GM19397 (cell line): ENCODE data around the gene CTSD.
A peak's percentile ranks its signal among the peaks of the same experiment; 100 is the strongest.
"Not testable (repeated sequence)": the region's sequence is repeated elsewhere in the genome, so short reads cannot be mapped to it uniquely, and the experiment has no call there.

Experiments used
- ATAC-seq: cut with Tn5 transposase; IDR thresholded peaks from one replicate; pipeline ENCODE4 v1.9.1; 2021; ENCODE audit warnings: mild to moderate bottlenecking, moderate library complexity; ENCODE audit not compliant: unreplicated experiment

The CTSD gene

GRCh38 chr11:1770528-1770927 is 6.8 kb upstream of the CTSD start:
- no peak for ATAC-seq

GRCh38 chr11:1770061-1770460 is 6.3 kb upstream of the CTSD start:
- no peak for ATAC-seq

GRCh38 chr11:1769304-1769936 is 5.7 kb upstream of the CTSD start:
- ATAC-seq, result not testable (repeated sequence)

- ATAC-seq, result no peak
Observed at GRCh38 chr11:1768141-1768469, 4.4 kb upstream of the CTSD start.

- no peak for ATAC-seq
Observed at GRCh38 chr11:1767399-1768140, 3.8 kb upstream of the CTSD start.

- no peak for ATAC-seq
Observed at GRCh38 chr11:1766719-1767398, 3.1 kb upstream of the CTSD start.

GRCh38 chr11:1765871-1766718 is 2.4 kb upstream of the CTSD start:
- no peak for ATAC-seq

- ATAC-seq, result peak; percentile 27
Observed at GRCh38 chr11:1763336-1763795, 361 bp downstream of the CTSD start.

- no peak for ATAC-seq
Observed at GRCh38 chr11:1762537-1763302, 1.0 kb downstream of the CTSD start.

GRCh38 chr11:1761857-1762536 is 1.7 kb downstream of the CTSD start:
- no peak for ATAC-seq

GRCh38 chr11:1761110-1761856 is 2.4 kb downstream of the CTSD start:
- no peak for ATAC-seq

- no peak for ATAC-seq
Observed at GRCh38 chr11:1760351-1761109, 3.2 kb downstream of the CTSD start.

GRCh38 chr11:1759851-1760220 is 3.9 kb downstream of the CTSD start:
- ATAC-seq, result no peak

- no peak for ATAC-seq
Observed at GRCh38 chr11:1759151-1759850, 4.4 kb downstream of the CTSD start.

- no peak for ATAC-seq
Observed at GRCh38 chr11:1758611-1759150, 5.0 kb downstream of the CTSD start.

GRCh38 chr11:1757861-1758610 is 5.7 kb downstream of the CTSD start:
- no peak for ATAC-seq
